Measurements from ENCODE around the gene DLK2.

DNA sequence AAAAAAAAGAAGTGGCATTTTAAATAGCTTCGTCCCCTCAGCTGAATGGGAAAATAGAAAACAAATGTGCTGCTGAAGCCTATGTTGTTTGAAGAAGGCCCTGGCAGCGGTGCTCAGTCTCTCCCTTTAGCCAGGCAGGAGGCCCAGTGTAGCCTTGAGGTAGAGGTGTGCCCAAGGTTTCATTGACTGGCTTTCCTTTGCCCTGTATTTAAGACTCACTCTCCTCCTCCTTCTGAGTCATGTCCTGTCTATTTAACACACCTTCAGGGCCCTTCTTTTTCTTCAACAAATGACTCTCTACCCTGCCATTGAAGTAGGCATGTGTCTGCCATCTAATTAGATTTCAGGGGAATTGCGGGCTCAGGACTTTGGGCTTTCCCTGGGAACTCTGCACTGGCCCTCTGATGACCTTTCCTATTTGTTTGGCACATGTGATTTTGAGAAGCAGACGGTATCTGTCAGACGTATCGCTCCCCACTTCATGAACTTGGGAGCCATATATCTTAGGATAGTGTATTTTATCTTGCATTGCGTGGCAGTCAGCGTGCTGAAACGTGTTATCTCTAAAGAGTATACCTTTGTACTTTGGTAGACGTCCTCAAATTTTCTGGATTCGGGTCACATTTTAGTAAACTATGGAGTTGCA is 26.4 kb upstream of the DLK2 start:
- TF ChIP-seq, protein P1, sequence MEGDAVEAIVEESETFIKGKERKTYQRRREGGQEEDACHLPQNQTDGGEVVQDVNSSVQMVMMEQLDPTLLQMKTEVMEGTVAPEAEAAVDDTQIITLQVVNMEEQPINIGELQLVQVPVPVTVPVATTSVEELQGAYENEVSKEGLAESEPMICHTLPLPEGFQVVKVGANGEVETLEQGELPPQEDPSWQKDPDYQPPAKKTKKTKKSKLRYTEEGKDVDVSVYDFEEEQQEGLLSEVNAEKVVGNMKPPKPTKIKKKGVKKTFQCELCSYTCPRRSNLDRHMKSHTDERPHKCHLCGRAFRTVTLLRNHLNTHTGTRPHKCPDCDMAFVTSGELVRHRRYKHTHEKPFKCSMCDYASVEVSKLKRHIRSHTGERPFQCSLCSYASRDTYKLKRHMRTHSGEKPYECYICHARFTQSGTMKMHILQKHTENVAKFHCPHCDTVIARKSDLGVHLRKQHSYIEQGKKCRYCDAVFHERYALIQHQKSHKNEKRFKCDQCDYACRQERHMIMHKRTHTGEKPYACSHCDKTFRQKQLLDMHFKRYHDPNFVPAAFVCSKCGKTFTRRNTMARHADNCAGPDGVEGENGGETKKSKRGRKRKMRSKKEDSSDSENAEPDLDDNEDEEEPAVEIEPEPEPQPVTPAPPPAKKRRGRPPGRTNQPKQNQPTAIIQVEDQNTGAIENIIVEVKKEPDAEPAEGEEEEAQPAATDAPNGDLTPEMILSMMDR (IDR thresholded peaks at IDR 0.05; ENCODE audit: low read depth, low read length): no peak
- no peak for TF ChIP-seq EZH2phosphoT487 (IDR thresholded peaks at IDR 0.05; ENCODE audit: low read depth)
